ENCODE data around the gene ATP6V0D1.

- TF ChIP-seq POLR2A (IDR thresholded peaks at IDR 0.05) = no peak
- TF ChIP-seq, protein P1, sequence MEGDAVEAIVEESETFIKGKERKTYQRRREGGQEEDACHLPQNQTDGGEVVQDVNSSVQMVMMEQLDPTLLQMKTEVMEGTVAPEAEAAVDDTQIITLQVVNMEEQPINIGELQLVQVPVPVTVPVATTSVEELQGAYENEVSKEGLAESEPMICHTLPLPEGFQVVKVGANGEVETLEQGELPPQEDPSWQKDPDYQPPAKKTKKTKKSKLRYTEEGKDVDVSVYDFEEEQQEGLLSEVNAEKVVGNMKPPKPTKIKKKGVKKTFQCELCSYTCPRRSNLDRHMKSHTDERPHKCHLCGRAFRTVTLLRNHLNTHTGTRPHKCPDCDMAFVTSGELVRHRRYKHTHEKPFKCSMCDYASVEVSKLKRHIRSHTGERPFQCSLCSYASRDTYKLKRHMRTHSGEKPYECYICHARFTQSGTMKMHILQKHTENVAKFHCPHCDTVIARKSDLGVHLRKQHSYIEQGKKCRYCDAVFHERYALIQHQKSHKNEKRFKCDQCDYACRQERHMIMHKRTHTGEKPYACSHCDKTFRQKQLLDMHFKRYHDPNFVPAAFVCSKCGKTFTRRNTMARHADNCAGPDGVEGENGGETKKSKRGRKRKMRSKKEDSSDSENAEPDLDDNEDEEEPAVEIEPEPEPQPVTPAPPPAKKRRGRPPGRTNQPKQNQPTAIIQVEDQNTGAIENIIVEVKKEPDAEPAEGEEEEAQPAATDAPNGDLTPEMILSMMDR (IDR thresholded peaks at IDR 0.05) = no peak
These were observed 76.9 kb downstream of the ATP6V0D1 start for GRCh38 chr16:67403976-67404555.
